Activated CD8-positive, alpha-beta T cell treated with anti-CD3 and anti-CD28 coated beads for 36 hours (primary cell): ENCODE results near the gene S100A3. TPM values are rescaled to one million over a fixed set of nuclear protein-coding genes. Genes with fewer than 3 reads are reported as not detected.

Experiments
- ATAC-seq: fragments of 200-7000 bp; cut with Tn5 transposase; one replicate; pipeline ENCODE4 v1.10.0; 2021; ENCODE audit warnings: mild to moderate bottlenecking, moderate library complexity
- CTCF ChIA-PET: fragments of 350-600 bp; sonication (Branson Sonifier 250); formaldehyde crosslinking; loops from one replicate; lab custom pipeline; 2021; ENCODE audit warnings: antibody characterized with exemption; lab: Charles Lee
- POLR2A ChIA-PET: fragments of 350-600 bp; sonication (Branson Sonifier 250); formaldehyde crosslinking; loops from one replicate; lab custom pipeline; 2021; ENCODE audit warnings: antibody characterized with exemption; lab: Charles Lee
- DNase-seq: peaks from one replicate; pipeline ENCODE4 v3.0.0-alpha.2; 2020
- H3K27ac Mint-ChIP-seq: one replicate; pipeline ENCODE4 v1.8.0; 2021; ENCODE audit warnings: mild to moderate bottlenecking, mixed read lengths
- H3K27me3 Mint-ChIP-seq: one replicate; pipeline ENCODE4 v1.8.0; 2021; ENCODE audit warnings: mixed read lengths
- H3K36me3 Mint-ChIP-seq: one replicate; pipeline ENCODE4 v1.8.0; 2021; ENCODE audit warnings: low read depth, mixed read lengths
- H3K4me1 Mint-ChIP-seq: one replicate; pipeline ENCODE4 v1.8.0; 2021; ENCODE audit warnings: low read depth, mixed read lengths
- H3K4me3 Mint-ChIP-seq: one replicate; pipeline ENCODE4 v1.8.0; 2021; ENCODE audit warnings: mild to moderate bottlenecking, moderate library complexity, mixed read lengths
- H3K9me3 Mint-ChIP-seq: one replicate; pipeline ENCODE4 v1.8.0; 2021; ENCODE audit warnings: mixed read lengths
- intact Hi-C: fragments of 100-400 bp; cut with micrococcal nuclease; formaldehyde crosslinking; loops from one replicate; pipeline ENCODE4 v1.10.0; 2022
- total RNA-seq, 2 experiments: library from RNA; stranded (reverse); gene quantifications; one replicate each; pipeline ENCODE4 v1.2.3, GENCODE V29; 2021
- TF ChIP-seq, protein P1 (sequence below): fragments of 200-600 bp; IDR thresholded peaks from one replicate; pipeline ENCODE4 v1.8.0; 2022; ENCODE audit warnings: antibody characterized with exemption, mild to moderate bottlenecking

Gene S100A3
- total RNA-seq, 2 experiments from 2014 or later = not detected

GRCh38 chr1:153557877-153558276, 8.8 kb upstream of the S100A3 start:
- Mint-ChIP-seq H3K36me3 (no peaks in the 10 kb centered on the region), H3K27me3 (no peaks in the 10 kb centered on the region), H3K9me3 (no peaks in the 10 kb centered on the region), H3K27ac (no peak overlapping the region), H3K4me3 (no peak overlapping the region), H3K4me1 (no peaks in the 10 kb centered on the region)
- DNase-seq = no peak
- CTCF ChIA-PET = interaction anchor here (0.8 to 1.7 kb wide), 3 partner anchors 8 to 48 kb away, joined by 4 to 6 read pairs (median 4); no protein-coding TSS in a partner anchor
- POLR2A ChIA-PET = interaction anchor here (0.6 kb wide), 1 partner anchor 13 kb away, joined by 3 read pairs; no protein-coding TSS in a partner anchor
- TF ChIP-seq, protein P1, sequence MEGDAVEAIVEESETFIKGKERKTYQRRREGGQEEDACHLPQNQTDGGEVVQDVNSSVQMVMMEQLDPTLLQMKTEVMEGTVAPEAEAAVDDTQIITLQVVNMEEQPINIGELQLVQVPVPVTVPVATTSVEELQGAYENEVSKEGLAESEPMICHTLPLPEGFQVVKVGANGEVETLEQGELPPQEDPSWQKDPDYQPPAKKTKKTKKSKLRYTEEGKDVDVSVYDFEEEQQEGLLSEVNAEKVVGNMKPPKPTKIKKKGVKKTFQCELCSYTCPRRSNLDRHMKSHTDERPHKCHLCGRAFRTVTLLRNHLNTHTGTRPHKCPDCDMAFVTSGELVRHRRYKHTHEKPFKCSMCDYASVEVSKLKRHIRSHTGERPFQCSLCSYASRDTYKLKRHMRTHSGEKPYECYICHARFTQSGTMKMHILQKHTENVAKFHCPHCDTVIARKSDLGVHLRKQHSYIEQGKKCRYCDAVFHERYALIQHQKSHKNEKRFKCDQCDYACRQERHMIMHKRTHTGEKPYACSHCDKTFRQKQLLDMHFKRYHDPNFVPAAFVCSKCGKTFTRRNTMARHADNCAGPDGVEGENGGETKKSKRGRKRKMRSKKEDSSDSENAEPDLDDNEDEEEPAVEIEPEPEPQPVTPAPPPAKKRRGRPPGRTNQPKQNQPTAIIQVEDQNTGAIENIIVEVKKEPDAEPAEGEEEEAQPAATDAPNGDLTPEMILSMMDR = no peak
- no peak for ATAC-seq
- intact Hi-C loops = no loop called here

- TF ChIP-seq, protein P1 = no peak
- H3K4me3 Mint-ChIP-seq = no peak overlapping the region
- no peak for ATAC-seq
- ChIA-PET CTCF (interaction anchor here (1.7 kb wide), 1 partner anchor 46 kb away, joined by 6 read pairs; no protein-coding TSS in a partner anchor), POLR2A (interaction anchor here (0.7 kb wide), 1 partner anchor 9 kb away, joined by 3 read pairs; no protein-coding TSS in a partner anchor)
- intact Hi-C loops = no loop called here
- H3K36me3 Mint-ChIP-seq = no peaks in the 10 kb centered on the region
- DNase-seq = no peak
- H3K4me1 Mint-ChIP-seq = no peaks in the 10 kb centered on the region
- no peaks in the 10 kb centered on the region for H3K9me3 Mint-ChIP-seq
- H3K27ac Mint-ChIP-seq = no peak overlapping the region
- H3K27me3 Mint-ChIP-seq = no peaks in the 10 kb centered on the region
Measured at GRCh38 chr1:153556348-153556747, 7.3 kb upstream of the S100A3 start.

DNA sequence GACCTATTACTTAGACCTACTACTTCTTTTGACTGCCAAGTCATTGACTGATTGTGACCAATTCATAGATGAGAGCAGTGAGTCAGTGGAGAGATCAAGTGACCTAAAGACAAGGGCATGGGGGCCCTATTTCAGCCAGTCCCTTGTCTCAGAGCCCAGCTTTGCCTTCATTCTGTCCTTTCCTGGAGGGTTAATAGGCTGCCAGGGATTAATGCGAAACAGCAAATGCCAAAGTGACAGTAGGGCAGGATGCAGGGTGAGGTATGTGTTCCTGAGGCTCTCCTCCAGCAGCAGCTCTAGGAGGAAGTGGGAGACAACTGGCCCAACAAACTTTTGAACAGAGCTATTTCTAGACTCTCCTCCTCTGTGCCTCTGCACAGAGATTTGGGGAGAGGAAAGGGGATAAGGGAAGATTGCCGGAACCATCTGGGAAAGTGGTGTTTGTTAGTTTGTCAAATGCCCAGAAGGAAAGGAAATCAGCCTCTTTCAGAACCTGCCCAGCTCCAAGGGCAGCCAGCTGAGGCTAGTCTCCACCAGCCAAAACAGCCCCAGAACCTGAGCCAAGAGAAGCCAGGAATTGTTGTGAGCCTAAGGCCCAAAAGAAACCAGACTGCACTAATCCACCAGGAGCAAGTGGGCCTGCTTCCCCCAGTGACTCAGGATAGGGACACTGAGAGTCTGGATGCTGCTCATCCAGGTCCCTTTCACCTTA, 4.9 kb upstream of the S100A3 start:
- Mint-ChIP-seq H3K4me3 (no peak overlapping the region), H3K27ac (no peak overlapping the region), H3K36me3 (no peaks in the 10 kb centered on the region), H3K27me3 (no peaks in the 10 kb centered on the region), H3K9me3 (no peaks in the 10 kb centered on the region), H3K4me1 (no peaks in the 10 kb centered on the region)
- intact Hi-C loops = no loop called here
- DNase-seq = no peak
- ATAC-seq = no peak
- TF ChIP-seq, protein P1 = no peak
- POLR2A ChIA-PET = interaction anchor here (0.9 to 1.0 kb wide), 4 partner anchors 9 to 19 kb away, joined by 3 to 4 read pairs (median 4); partner anchors contain the start of gene S100A4
- CTCF ChIA-PET = interaction anchor here (0.6 to 1.7 kb wide), 5 partner anchors 8 to 43 kb away, joined by 3 to 7 read pairs (median 3); no protein-coding TSS in a partner anchor

DNA sequence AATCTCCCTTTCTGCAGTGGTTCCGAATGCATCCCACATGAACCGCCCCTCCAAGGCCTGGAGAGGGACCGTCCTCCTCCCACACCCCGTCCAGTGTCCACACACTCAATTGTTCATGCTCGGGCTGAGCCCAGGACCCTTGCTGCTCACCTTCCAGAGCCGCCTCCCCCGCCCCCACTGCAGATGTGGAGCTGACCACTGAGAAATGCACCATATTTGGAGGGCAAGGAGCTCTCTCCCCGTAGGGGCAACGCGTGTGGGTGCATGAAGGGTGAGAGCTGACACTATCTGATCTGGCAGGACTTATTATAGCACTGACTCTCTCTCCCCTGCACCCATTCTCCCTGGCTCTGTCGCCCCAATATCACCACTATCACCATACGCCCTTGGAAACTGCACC, 4.0 kb upstream of the S100A3 start:
- Mint-ChIP-seq H3K27me3 (no peaks in the 10 kb centered on the region), H3K4me1 (no peaks in the 10 kb centered on the region), H3K4me3 (no peak overlapping the region), H3K27ac (no peak overlapping the region), H3K36me3 (no peaks in the 10 kb centered on the region), H3K9me3 (no peaks in the 10 kb centered on the region)
- no peak for ATAC-seq
- DNase-seq = no peak
- ChIA-PET CTCF (interaction anchor here (0.9 to 1.7 kb wide), 4 partner anchors 10 to 43 kb away, joined by 3 to 7 read pairs (median 4); partner anchors contain the start of gene S100A5), POLR2A (interaction anchor here (1.0 kb wide), 2 partner anchors 8 to 15 kb away, joined by 3 to 4 read pairs; no protein-coding TSS in a partner anchor)
- intact Hi-C loops = no loop called here
- TF ChIP-seq, protein P1 = no peak

DNA sequence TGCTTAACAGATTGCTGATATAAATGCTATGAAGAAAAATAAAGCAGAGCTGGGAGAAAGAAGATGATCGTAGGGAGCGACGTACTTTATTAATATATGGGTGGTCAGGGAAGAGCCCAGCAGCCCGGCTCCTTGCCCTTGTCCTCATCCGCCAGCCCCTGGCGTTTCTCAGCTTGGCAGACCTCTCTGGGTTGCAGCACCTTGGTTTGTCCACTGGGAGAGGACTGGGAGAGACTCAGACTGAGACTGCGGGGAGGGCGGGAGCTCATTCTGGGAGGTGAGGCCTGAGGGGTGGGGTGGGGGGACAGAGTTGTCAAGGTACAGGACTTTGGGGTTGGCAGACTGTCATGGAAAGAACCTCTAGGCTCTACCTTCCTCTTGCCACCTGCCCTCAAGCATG, 3.3 kb upstream of the S100A3 start:
- H3K27ac Mint-ChIP-seq = no peak overlapping the region
- H3K4me1 Mint-ChIP-seq = peaks cover 2% of the 10 kb centered on the region
- no peaks in the 10 kb centered on the region for H3K9me3 Mint-ChIP-seq
- intact Hi-C loops = no loop called here
- no peak for DNase-seq
- CTCF ChIA-PET = interaction anchor here (1.0 to 3.2 kb wide), 3 partner anchors 10 to 20 kb away, joined by 3 to 20 read pairs (median 4); partner anchors contain the start of gene S100A5
- no peaks in the 10 kb centered on the region for H3K27me3 Mint-ChIP-seq
- TF ChIP-seq, protein P1 = no peak
- POLR2A ChIA-PET = interaction anchor here (0.6 to 2.0 kb wide), 4 partner anchors 9 to 43 kb away, joined by 3 to 7 read pairs (median 4); partner anchors contain the start of gene S100A6
- no peaks in the 10 kb centered on the region for H3K36me3 Mint-ChIP-seq
- H3K4me3 Mint-ChIP-seq = no peak overlapping the region
- no peak for ATAC-seq
